ENCODE measurements around the gene ZNF827.

The ZNF827 gene

DNA sequence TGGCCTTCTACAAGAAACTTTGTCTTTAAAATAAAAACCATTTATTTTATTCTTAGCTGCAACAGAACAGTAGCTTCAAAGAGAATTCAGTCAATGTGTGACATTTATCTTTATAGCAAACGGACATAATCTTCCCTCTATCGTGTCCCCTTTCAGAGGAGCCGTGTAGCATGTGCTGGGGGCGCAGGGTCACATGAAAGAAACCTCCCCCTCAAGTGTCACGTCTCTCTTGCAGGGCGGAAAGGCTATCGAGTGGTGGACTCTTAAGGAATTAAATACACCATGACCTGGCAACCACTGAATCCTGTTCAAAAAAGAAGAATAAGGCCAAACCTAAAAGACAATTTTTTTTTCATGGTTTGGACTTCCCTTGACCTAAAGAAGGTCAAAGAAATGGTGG, 40.2 kb downstream of the ZNF827 start:
- no peak overlapping the region for H3K4me2 ChIP-seq (ENCODE audit: low read length)
- TF ChIP-seq, protein P1, sequence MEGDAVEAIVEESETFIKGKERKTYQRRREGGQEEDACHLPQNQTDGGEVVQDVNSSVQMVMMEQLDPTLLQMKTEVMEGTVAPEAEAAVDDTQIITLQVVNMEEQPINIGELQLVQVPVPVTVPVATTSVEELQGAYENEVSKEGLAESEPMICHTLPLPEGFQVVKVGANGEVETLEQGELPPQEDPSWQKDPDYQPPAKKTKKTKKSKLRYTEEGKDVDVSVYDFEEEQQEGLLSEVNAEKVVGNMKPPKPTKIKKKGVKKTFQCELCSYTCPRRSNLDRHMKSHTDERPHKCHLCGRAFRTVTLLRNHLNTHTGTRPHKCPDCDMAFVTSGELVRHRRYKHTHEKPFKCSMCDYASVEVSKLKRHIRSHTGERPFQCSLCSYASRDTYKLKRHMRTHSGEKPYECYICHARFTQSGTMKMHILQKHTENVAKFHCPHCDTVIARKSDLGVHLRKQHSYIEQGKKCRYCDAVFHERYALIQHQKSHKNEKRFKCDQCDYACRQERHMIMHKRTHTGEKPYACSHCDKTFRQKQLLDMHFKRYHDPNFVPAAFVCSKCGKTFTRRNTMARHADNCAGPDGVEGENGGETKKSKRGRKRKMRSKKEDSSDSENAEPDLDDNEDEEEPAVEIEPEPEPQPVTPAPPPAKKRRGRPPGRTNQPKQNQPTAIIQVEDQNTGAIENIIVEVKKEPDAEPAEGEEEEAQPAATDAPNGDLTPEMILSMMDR (IDR thresholded peaks at IDR 0.05): no peak
- no peak overlapping the region for H3K27ac ChIP-seq
- no peaks in the 10 kb centered on the region for H3K9me3 ChIP-seq (ENCODE audit: control insufficient read depth, low read length)
- H3K9ac ChIP-seq: no peak overlapping the region
- H3K79me2 ChIP-seq: peaks cover 5% of the 10 kb centered on the region
- H3K4me3 ChIP-seq (ENCODE audit: low read depth, low read length): no peak overlapping the region
- H3K27me3 ChIP-seq (ENCODE audit: control insufficient read depth, insufficient read depth, low read length): no peaks in the 10 kb centered on the region
- H3K36me3 ChIP-seq (ENCODE audit: control insufficient read depth, insufficient read depth, low read length): no peaks in the 10 kb centered on the region
- H2AFZ ChIP-seq: no peak overlapping the region
- no peaks in the 10 kb centered on the region for H3K4me1 ChIP-seq

DNA sequence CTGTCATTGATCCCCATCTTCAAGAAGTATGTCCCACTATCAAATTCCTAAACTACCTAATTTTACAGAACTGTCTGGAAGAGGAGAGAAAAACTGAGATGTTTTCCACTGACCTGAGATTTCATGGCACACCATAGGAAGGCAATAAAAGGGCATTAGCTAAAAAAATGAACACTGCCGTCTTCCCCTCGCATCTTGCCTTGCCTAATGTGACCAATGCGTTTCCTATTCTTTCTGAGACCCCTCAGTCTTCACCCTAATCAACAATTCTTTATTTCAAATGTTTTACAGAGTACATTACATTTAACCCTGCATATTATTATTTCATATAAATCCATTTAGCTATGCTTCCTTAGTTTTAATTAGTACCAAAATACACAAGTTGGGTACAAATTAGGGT, 43.6 kb downstream of the ZNF827 start:
- Histone ChIP-seq H3K9me3 (ENCODE audit: control insufficient read depth, low read length) (no peaks in the 10 kb centered on the region), H3K4me2 (ENCODE audit: low read length) (no peak overlapping the region), H3K9ac (no peak overlapping the region), H3K4me1 (no peaks in the 10 kb centered on the region), H3K4me3 (ENCODE audit: low read depth, low read length) (no peak overlapping the region), H2AFZ (no peak overlapping the region), H3K27me3 (ENCODE audit: control insufficient read depth, insufficient read depth, low read length) (no peaks in the 10 kb centered on the region), H3K27ac (no peak overlapping the region), H3K79me2 (peaks cover 5% of the 10 kb centered on the region), H3K36me3 (ENCODE audit: control insufficient read depth, insufficient read depth, low read length) (no peaks in the 10 kb centered on the region)
- TF ChIP-seq, protein P1 (IDR thresholded peaks at IDR 0.05): no peak

DNA sequence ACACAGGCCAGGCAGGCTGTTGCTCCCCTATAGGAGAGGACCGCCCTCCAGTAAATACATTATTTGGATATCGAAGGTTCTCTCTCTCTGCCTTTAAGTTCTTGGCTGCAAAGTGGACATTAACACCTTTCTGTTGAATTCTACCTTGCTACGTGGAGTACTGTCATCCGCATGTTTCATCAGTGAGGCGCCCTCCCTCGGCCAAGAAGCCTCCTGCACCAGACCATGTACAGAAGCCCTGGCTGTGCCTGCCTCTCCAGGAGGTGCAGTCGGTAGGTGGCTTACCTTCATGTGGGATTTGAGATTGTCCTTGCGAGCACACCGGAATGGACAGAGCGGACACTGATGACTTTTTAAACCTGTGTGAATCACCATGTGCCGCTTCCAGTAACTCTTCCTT, 46.7 kb downstream of the ZNF827 start:
- no peak overlapping the region for H3K4me3 ChIP-seq (ENCODE audit: low read depth, low read length)
- TF ChIP-seq, protein P1 (IDR thresholded peaks at IDR 0.05): no peak

DNA sequence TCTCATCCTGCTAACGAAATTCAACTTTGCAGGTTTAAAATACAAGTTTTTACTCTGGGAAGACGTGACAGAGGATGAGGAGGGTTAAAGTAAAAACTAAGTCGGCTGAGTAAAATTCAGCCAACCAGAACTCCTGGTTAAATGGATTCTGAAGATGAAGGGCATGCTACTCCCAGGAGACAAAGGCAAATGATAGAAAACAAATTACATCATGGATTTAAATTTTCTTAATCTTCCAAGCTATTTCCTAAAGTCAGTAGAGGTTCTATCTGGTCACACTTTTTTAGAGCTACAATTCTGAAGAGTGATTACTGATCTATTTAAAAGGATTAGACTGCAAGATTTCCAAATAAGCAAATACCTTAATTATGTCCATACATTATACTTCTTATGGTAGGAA, 47.9 kb downstream of the ZNF827 start:
- TF ChIP-seq, protein P1 (IDR thresholded peaks at IDR 0.05): no peak
- Histone ChIP-seq H3K4me3 (ENCODE audit: low read depth, low read length) (no peak overlapping the region), H3K27ac (no peak overlapping the region), H3K4me1 (no peaks in the 10 kb centered on the region), H2AFZ (no peak overlapping the region), H3K36me3 (ENCODE audit: control insufficient read depth, insufficient read depth, low read length) (no peaks in the 10 kb centered on the region), H3K79me2 (peaks cover 3% of the 10 kb centered on the region), H3K27me3 (ENCODE audit: control insufficient read depth, insufficient read depth, low read length) (no peaks in the 10 kb centered on the region), H3K9me3 (ENCODE audit: control insufficient read depth, low read length) (no peaks in the 10 kb centered on the region), H3K4me2 (ENCODE audit: low read length) (no peak overlapping the region), H3K9ac (no peak overlapping the region)

More for the DNA sequence above, 46.7 kb downstream of the ZNF827 start:
- Histone ChIP-seq H3K4me2 (ENCODE audit: low read length) (no peak overlapping the region), H3K9ac (no peak overlapping the region), H3K27ac (no peak overlapping the region), H3K79me2 (peaks cover 3% of the 10 kb centered on the region), H3K4me1 (no peaks in the 10 kb centered on the region), H3K27me3 (ENCODE audit: control insufficient read depth, insufficient read depth, low read length) (no peaks in the 10 kb centered on the region), H3K9me3 (ENCODE audit: control insufficient read depth, low read length) (no peaks in the 10 kb centered on the region), H3K36me3 (ENCODE audit: control insufficient read depth, insufficient read depth, low read length) (no peaks in the 10 kb centered on the region), H2AFZ (no peak overlapping the region)

DNA sequence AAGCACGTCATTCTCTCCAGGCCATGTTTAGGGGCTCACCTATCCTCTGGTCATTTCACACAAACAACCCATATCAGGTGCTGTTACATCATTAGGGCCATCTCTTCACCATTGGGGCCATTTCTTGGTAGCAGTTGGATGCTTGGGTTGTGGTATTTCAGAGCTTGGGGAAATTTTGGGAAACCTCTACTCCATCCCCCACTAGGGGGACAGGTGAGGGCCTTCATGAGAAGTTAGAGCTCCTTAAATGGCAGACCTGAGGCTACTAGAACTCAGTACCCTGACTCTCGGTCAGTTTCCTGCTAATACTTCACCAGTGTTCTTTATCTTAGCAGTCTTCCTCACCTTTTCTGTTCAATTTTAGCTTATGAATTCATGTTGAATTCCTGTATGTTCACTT, 50.2 kb downstream of the ZNF827 start:
- Histone ChIP-seq H3K36me3 (ENCODE audit: control insufficient read depth, insufficient read depth, low read length) (no peaks in the 10 kb centered on the region), H3K79me2 (peaks cover 3% of the 10 kb centered on the region), H3K9me3 (ENCODE audit: control insufficient read depth, low read length) (no peaks in the 10 kb centered on the region), H3K9ac (no peak overlapping the region), H3K27me3 (ENCODE audit: control insufficient read depth, insufficient read depth, low read length) (no peaks in the 10 kb centered on the region), H3K4me3 (ENCODE audit: low read depth, low read length) (no peak overlapping the region), H3K27ac (no peak overlapping the region), H3K4me1 (no peaks in the 10 kb centered on the region), H3K4me2 (ENCODE audit: low read length) (no peak overlapping the region), H2AFZ (no peak overlapping the region)
- TF ChIP-seq, protein P1 (IDR thresholded peaks at IDR 0.05): no peak
